NOMO-1 (cell line): ENCODE data around the gene SUGCT.
"Not testable (repeated sequence)": the region's sequence is repeated elsewhere in the genome, so short reads cannot be mapped to it uniquely, and the experiment has no call there.

Experiments
- DNase-seq, 2 experiments: peaks; one replicate each; lab custom pipeline; 2025; ENCODE audit not compliant: unreplicated experiment in 2 of 2; lab: John Stamatoyannopoulos, UW

The SUGCT gene

DNA sequence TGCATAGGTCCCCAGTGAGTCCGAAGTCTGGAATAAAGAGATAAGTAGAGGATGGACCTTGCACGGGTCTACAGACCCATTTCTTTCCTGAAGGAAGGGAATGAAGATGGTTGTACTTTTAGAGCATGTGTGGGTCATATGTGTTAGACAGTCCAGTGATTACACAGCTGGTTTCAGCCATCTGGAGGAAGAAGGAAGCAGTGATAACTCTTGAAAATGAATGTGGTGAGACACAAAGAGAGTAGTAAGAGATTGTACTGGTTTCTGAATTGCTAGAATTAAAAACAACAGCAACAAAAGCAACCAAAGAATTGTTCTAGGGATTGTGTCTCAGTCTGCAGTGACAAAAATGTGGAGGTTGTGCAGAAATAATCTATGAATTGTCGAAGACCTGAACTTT lies 258.9 kb downstream of the SUGCT start:
- DNase-seq: no peak

DNA sequence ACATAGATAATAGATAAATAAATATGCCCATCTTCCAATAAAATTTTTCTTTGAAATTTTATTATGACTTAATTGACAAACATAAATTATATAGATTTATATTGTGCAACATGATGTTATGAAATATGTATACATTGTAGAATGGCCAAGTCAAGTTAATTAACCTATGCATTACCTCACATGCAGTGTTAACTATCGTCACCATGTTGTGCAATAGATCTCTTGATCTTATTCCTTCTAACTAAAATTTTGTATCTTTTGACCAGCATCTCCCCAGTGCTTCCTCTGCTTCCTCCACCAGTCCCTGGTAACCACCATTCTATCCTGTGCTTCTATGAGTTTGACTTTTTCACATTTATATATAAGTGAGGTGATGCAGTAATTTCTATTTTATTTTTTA lies 259.6 kb downstream of the SUGCT start:
- DNase-seq: peak in 1 of 2 experiments; percentile 18

DNA sequence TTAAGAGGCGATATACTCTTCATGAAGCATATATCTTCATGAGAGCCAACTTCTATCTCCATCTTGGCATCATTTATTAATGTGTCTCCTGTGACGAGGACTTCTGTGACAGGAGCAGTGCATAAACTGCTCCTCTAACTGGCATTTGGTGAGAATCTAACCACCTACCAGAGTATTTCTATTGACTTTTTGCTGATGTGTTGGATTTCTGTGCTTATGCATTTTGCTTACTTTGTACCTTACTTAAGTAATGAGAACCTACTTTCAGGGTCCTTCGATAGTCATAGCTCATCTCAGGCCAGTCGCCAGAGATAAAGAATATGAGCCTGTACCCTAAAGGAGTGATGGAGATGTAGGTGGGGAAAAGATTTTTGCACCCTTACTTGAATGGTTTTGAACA lies 265.7 kb downstream of the SUGCT start:
- DNase-seq: no peak

DNA sequence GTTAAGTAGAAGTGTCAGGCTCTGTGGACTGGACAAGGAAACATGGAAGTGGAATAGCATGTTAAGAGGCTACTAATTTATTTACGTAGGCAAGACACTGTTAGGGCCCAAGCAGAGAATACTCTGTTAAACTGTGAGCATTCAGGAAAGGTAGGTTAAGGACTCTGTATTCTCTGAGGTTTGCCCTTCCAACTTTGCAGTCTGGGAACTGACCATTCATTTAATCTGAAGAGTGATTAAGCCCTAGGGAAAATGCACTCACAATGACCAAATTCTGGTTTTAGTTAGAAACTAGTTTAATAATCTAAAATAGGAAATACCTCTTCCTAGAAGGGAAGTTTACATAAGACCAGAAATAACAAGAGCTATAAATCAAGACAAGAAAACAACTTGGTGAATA lies 266.6 kb downstream of the SUGCT start:
- DNase-seq: no peak

DNA sequence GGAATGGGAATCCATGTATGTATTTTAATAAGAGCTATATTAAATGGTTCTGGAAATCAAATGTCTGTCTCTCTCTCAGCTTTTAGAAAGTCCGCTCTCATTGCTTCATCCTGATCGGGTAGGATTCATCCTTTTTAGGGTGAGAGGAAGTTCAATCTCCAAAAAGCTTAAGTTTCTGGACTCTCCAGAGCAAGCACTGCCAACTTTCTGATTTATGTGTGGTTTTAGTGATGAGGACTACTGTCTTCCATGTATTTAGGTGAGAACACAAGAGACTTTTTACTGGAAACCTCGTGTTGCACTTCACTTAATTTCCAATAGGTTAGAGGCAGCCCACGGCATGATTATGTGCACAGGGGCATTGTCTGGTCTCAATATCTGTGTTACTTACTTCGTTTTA lies 267.9 kb downstream of the SUGCT start:
- peak; percentile 23 to 38 for DNase-seq

DNA sequence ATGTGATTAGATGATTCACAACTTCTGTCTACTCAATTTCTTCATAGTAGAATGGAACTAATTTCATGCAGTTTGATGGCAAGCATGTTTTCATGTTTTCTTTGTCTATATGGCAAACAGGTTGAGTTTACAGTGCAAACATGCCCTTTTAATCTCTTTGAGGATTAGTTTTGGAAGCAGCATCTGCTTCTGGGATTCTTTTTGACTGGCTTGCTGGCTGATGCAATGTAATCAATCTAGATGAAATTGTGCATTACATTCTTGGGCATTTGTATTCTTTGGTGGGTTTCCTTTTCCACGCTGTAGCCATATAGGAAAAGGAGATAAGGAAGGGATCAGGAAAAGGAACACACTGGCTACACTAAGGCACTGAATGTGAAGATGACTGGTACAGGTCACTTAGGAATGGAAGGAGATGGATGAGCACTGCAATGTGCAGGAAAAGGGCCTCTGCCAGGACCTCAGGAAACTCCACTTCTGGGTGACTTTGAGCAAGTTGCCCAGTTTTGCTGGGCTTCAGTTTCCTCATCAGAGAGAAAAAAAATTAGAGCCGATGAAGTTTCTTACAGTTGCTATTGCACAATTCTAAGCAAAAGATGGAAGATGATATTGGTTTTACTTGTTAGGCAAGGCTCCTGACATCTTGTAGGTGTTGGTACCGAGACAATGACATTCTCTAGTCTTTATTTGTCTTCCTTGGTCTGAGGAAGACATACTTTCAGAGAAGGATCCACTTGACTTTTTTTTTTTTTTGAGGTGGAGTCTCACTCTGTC lies 269.1 kb downstream of the SUGCT start:
- peak; percentile 18 to 50 for DNase-seq

DNA sequence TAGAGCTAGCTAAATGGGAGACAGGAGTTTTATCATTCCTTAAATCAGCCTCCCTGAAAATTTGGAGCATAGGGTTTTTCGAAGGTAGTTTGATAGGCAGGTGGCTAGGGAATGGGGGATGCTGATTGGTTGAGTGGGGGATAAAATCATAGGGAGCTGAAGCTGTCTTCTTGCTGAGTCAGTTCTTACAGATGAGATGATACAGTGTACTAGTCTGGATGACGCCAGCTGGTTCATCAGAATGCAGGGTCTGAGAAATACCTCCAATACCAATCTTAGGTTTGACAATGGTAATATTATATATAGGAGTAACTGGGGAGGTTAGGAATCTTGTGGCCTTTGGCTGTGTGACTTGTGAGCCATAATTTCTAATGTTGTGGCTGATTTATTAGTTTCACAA lies 271.2 kb downstream of the SUGCT start:
- DNase-seq: no peak

DNA sequence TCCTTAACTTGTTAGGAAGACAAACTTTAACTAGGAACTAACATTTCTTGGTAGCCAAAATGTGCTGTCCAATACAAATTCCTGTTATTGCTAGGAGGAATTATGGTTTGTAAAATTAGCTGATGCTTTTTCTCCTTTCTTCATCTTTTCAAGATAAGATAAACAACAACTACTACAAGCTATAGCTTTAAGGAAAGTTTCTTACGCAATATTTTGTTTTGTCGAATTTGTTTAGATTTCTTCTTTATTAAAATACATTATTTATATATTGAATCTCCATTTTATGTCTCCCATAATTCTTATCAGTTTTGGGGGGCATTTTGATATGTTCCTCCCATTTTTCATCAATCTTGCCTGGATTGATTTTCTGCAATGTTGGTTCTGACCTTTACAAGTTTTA lies 277.5 kb downstream of the SUGCT start:
- DNase-seq: no peak

DNA sequence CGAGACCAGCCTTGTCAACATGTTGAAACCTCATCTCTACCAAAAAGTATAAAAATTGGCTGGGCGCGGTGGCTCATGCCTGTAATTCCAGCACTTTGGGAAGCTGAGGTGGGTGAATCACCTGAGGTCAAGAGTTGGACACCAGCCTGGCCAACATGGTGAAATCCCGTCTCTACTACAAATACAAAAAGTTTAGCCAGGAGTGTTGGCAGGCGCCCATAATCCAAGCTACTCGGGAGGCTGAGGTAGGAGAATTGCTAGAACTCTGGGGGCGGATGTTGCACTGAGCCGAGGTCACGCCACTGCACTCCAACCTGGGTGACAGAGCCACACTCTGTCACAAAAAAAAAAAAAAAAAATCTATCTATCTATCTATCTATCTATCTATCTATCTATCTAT lies 279.9 kb downstream of the SUGCT start:
- DNase-seq: not testable (repeated sequence)

DNA sequence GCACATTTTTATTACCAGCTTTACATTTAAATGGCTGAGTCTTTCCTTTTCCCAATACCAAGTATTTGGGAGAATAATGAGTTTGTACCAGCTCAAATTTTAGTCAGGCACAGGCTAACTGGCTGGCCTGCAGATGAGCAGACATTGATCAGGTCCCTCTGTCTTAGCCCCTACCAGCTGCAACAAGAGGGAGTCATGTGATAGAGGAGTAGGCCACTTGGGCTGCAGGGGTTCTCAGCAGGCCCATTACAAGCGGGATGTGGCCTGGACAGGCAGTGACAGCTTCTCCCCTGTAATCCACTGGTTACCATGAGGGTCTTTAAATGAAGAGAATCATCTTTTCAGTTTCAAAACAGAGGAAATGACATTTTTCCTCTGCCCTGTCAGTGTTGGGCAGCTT lies 283.6 kb downstream of the SUGCT start:
- DNase-seq: no peak

DNA sequence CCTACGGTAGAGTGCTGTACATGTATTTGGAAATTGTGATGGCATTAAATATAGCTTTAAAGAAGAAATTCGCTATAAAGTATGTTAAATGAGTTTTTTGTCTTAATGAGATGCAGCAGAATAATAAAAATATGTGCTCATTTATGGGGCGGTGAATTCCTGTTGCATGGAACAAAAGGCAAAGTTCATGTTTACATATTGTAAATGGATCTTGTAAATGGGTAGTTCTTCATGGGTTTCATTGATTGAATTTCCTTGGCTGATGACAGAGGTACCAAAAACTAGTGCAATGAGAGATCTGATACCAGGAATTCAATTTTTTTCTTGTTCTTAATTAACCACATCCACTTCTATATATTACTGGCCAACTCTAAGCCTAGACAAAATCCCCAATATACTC lies 284.2 kb downstream of the SUGCT start:
- no peak for DNase-seq

DNA sequence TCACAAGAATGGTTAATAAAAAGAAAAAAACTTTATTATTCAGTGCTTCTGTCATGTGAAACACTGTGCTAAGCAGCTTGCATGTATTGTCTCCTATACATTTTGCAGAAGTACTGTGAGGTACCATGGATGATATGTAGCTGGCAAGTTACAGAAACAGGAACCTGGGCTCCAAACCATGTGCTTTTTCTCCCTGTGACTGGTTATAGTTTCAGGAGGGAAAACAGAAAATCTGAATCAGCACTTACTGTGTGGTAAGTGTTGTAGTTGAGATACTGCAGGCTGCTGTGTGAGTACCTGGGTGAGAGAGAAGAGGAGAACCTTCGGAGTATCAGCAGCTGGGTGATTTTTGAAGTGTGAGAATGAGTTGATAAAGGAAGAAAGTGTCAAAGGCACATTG lies 285.0 kb downstream of the SUGCT start:
- DNase-seq: peak; percentile 67 to 93

DNA sequence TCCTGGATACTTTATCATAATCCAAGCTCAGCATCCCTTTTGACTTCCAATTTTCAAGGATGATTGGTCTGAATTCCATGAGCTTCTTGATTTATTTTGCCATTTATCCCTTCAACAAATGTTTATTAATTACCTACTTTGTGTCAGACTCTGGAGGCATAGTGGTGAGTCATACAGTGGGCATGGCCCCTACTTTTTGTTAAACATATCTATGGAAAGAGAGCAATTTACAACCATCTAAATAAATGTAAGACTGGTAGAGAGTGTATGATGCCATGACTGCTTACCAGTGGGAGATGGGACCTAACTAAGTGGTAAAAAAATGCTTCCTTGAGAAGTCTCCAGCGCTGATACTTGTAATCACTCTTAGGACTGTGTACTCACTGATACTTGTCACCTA lies 286.6 kb downstream of the SUGCT start:
- no peak for DNase-seq

DNA sequence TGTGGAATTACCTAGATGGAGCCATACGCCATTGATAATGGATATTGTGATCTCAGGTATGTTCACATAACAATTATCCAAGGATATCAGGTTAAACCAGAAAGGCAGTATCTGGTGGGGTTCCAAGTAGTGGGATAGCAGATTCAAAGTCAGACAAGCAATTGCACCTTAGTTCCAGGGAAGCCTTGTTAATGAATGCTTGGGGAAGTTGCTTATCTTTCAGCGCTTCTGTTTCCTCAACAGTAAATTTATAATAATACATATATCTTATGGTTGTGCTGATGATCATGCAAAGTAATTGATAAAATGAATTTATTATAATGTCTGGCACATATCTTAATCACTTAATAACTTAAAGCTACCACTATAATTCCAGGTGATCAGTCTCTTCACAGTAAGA lies 290.9 kb downstream of the SUGCT start:
- DNase-seq: no peak

DNA sequence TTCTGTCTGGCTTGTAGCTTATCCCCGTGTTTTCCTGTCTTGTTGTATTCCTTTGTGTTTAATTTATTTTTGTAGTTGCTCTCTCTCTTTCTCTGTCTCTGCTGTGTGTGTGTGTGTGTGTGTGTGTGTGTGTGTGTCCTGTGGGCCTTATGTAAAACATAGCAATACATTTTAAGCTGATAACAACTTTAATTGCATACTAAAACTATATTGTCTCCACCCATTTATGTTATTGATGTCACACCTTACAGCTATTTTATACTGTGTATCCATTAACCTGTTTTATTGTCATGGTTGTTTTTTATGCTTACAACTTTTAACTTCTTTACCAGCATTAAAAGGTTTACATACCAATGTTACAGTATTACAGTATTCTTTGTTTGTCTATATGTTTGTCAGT lies 293.6 kb downstream of the SUGCT start:
- DNase-seq: no peak

DNA sequence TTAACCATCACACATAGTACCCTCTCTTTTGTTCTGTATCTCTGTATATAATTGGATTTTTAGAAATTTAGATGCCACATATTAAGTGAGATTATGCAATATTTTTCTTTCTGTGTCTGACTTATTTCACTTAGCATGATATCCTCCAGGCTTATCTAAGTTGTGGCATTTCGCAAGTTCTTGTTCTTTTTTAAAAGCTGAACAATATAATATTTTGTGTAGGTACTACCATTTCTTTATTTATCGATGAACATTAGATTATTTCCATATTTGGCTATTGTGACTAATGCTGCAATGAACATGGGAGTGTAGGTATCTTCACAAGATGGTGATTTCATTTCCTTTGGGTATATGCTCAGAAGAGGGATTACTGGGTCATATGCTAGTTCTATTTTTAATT lies 295.0 kb downstream of the SUGCT start:
- no peak for DNase-seq

DNA sequence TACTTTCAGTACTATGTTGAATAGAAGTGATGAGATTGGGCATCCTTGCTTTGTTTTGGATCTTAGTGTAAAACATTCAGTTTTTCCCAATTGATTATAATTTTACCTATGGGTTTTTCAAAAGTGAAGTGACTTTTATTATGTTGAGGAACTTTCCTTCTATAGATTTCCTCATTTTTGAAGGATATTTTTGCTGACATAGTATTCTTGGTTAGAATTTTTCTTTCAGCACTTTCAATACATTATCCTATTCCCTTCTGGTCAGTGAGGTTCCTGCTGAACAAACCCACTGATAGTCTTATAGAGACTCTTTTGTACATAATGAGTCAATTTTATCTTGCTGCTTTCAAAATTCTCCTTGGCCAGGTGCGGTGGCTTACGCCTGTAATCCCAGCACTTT lies 297.2 kb downstream of the SUGCT start:
- DNase-seq: no peak

DNA sequence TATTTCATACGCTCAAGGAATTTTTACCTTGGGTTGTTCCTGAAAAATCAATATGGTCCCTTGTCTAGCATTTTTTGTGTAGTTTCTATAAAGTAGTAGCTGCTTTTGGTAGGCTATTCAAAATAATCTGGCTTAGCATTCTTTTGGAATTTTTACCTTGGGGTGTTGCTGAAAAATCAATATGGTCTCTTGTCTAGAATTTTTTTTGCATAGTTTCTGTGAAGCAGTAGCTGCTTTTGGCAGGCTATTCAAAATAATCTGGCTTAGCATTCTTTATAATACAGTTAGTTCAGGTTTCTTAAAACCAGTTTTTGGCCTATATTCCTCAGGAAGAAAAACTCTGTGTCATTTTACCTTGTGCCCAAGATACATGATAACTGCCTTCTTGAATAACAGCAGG lies 301.9 kb downstream of the SUGCT start:
- no peak for DNase-seq

DNA sequence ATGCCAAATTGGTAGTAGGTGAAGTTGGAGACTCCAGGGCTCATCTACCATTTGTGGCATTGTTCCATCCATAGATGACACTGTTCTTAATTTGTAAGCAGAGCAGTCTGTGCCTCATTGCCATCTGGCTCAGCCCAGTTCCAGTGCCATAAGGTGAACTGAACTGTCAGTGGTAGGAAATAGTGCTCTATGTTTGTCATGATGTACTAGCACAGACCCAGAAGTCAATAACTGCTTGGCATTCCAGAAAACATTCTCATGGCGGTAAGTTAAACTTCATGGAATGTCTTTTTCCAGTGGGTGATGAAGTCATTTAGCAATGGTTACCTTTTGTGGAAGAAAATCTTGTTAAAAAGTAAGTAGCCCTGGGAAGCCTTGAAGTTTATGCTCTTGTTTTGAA lies 302.7 kb downstream of the SUGCT start:
- DNase-seq: no peak

DNA sequence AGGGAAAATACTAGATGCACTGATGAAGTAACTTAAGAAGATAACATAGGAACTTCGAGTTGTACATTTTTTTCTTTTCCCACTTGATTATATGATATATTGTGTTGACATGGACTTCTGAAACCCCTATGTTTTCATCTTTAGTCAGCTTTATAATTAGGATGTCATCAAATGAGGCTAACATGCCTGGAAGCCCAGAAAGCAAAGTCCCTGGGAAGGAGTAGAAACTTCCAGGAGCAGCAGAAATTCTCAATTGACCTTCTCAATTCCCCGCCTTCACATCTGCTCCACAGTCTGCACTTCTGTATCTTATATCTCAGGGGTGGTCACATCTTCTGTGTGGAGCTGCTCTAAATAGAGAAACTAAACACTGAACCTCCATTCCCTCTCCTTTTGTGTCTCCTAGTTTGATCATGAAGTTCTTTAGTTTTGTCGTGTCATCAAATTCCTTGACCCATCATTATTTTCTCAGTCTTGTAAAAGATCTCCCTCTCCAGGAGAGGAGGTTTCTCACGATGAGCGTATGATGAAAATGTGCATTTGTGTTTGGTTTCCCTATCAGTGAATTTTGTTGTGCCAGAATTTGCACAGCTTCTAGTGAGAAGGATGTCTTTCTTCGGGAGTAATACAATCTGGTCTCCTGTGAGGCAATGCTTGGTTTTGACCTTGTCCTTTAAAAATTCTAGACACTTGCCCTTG lies 303.3 kb downstream of the SUGCT start:
- DNase-seq: no peak

DNA sequence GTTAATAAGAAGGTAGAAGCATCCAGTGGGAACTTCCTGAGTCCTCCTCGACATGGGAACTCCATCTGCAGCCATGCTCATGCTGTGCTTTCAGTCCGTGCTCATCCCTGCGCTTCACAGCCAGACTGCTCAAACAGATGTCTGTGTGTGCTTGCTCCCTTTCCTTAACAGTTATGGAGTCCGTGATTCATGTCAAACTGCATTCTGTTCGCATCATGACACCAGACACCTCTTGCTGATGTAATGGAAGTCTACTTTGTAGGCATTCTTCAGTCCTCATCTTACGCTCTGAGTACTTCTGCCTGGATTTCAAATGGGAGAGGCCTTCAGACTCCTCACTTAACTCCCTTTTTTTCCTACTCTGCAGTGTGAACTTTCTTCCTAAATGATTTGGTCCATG lies 304.9 kb downstream of the SUGCT start:
- no peak for DNase-seq

DNA sequence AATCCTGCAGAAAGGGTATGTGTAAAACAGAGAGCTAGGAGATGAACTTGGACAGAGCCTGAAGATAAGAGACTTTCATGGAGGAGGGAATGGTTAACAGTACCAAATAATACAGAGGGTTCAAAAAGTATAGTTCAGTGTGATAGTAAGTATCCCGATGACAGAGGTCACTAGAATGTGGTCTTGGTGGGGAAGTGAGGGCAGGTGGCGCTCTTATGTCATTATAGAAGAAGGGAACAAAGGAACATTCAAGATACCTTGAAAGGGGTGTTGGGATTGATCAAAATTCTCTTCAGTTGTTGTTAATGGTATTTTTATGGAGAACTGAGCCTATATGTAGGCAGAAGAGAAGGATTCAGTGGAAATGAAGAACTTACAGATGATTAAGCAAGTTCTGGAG lies 312.5 kb downstream of the SUGCT start:
- DNase-seq: no peak

DNA sequence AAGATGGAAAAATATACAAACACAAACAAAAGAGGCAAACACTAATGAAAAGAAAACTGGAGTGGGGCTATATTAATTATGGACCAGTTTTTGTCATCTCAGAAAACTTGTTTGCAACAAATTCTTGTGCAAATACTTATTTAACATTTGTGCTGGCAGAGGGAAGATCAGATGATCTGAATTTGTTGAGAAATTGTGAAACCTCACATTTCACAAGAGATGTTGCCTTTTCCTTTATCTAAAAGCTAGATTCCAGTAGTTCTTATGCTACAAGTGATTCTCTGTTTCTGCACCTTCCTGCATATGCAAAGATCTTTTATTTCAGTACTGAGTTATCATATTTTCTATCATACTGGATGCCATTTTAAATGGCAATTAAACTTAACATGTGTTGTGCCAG lies 320.7 kb downstream of the SUGCT start:
- DNase-seq: peak in 1 of 2 experiments; percentile 36
